ENCODE data around the gene PRR14.
"Not testable (repeated sequence)": the region's sequence is repeated elsewhere in the genome, so short reads cannot be mapped to it uniquely, and the experiment has no call there.

PRR14 gene

DNA sequence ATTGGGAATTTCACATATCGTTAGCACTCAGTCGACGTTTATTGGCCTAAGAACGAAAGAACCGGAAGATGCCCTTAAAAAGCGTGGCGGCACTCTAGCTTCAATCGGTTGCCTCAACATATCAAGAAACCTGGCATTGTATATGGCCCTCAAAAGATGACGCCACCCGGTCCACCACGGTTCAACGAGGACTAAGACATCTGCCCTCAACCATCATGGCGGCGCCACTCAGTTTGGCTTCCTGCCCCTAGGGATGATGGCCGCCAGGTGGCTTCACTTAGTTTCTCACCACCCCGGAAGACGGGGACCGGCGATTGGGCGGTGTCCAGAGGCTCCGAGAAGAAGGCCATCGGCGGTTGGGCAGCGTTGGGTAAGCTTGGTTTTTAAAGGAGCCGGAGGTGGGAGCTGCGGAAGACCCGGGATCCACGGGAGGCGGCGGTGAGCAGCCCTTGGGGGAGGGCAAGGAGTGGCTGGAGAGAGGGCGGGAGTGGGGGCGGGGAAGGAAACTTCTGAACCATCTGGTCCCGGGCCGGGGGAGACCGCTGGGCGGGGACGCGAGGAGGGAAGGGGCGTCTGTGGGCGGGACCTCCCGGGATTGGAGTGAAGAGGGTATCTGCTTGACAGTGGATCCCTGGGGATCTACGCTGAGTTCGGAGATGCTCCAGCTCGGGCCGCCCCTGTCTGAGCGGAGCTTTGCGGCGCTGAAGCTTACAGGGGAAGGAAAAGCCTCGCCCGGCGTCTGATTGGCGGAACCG lies at the start of gene PRR14:
PRR14 (plus strand) TSS at position 592 of the 755 bp plus-strand sequence. CDS start 686 bp downstream, outside the sequence.
- ATAC-seq, result peak; percentile 85 to 86

- ATAC-seq, result no peak
Measured at GRCh38 chr16:30601966-30602365, 48.8 kb upstream of the PRR14 start.

GRCh38 chr16:30602616-30603277 lies 48.0 kb upstream of the PRR14 start:
- no peak for ATAC-seq

DNA sequence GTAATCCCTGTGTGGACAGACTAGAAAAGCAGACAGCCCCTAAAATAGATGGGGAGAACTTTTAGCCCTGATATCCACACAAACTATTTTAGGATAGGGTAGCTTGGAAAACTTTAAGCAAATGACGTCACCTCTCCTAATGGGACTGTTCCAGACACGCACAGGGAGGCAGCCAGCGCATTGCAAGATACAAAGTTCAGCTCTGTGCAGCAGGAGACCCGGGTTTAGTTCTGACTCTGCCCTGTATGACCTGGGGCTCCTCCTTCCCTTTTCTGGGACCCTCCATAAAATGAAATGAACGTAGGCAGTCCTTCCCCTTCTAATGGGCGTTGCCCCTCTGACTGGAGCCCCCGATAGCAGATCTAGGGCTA lies 46.8 kb upstream of the PRR14 start:
- ATAC-seq, result no peak

DNA sequence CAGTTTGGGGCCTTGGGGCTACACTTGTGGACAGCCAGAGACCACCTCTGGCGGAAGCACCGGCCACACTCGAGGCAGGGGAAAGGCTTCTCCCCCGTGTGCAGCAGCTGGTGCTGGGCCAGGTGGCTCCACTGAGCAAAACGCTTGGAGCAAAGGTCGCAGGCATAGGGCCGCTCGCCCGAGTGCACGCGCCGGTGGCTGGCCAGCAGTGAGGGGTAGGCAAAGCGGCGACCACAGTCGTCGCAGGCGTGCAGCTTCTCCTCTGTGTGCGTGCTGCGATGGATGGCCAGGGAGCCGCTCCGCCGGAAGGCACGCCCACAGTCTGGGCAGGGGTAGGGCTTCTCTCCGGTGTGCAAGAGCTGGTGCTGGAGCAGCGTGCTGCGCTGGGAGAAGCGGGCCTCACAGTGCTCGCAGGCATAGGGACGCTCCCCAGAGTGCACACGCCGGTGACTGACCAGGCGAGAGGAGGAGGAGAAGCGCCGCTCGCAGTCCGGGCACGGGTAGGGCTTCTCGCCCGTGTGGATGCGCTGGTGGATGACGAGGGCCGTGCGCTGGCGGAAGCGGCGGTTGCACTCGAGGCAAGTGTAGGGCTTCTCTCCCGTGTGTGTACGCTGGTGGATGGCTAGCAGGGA lies 46.3 kb upstream of the PRR14 start:
- ATAC-seq, result no peak

DNA sequence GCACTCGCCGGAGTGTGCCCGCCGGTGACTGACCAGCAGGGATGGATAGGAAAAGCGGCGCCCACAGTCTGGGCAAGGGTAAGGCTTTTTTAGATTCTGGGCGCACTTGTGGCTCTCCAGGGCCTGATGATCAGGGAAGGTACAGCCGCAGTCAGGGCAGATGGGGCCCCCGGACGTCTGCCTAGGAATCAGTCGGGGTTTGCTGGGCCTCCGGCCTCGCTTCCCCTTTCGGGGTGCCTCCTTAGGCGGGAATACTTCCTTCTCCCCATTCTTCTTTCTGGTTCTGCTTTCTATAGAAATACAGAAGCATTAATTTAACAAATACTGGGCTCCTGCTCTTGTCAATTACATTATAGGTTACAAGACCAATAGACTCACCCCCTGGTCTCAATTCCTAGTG lies 45.6 kb upstream of the PRR14 start:
- no peak for ATAC-seq

DNA sequence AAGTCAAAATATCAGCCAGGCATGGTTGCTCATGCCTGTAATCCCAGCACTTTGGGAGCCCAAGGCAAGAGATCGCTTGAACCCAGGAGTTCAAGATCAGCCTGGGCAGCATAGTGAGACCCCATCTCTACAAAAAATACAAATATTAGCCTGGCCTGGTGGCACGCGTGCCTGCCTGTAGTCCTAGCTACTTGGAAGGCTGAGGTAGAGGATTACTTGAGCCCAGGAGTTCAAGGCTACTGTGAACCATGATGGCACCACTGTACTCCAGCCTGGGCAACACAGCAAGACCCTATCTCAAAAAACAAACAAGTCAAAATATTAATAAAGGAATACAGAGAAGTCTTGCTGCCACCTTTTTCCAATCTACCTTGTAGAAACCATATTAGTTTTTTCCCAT lies 44.8 kb upstream of the PRR14 start:
- ATAC-seq, result no peak

GRCh38 chr16:30609002-30609925 lies 41.5 kb upstream of the PRR14 start:
- ATAC-seq, result peak; percentile 46 to 61

DNA sequence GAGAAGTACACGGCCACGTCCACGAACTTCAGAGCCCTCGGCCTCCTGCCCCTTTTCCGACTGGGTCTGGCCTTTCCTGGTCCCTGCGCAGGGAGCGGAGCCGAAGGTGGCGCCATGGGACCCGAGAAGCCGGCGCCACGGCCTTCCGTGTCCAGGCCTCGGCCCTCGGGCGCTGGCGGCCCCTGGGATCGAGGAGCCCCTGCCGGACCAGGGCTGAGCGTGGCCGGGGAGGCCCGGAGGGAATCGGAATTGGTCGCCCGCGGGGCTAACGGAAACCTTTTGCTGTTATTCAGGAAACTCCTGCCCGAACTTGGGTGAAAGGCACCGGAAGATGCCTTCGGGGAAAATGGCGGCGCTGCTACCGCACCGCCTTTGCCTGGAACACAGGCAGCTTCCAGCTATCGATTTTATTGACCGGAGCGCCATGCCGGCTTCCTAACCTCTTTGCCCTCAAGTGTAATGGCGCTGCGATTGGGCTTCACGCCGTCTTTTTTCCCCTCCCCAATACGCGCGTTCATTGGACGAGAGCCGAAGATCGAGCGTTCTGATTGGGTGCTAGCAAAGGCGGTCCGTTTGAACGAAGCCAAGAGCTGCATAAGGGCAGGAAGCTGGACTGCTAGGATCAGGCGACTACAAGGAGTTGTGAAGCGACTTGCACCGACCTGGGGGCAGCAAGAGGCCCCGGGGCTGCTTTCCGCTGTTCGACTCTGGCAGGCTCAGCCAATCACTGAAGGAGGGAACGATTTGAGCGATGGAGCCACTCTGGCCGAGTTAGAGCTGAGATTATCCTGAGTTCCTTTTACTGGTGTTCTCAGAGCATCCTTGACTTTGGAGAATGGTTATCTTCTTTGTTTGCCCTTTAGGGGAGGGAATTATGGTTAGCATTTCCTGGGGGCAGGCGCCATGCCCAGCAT lies 40.6 kb upstream of the PRR14 start, which contains the start of gene ZNF689:
ZNF689 (minus strand) TSS at position 464 of the 914 bp plus-strand sequence; CDS start at position 116, 348 bp downstream.
- ATAC-seq, result peak; percentile 91 to 94

DNA sequence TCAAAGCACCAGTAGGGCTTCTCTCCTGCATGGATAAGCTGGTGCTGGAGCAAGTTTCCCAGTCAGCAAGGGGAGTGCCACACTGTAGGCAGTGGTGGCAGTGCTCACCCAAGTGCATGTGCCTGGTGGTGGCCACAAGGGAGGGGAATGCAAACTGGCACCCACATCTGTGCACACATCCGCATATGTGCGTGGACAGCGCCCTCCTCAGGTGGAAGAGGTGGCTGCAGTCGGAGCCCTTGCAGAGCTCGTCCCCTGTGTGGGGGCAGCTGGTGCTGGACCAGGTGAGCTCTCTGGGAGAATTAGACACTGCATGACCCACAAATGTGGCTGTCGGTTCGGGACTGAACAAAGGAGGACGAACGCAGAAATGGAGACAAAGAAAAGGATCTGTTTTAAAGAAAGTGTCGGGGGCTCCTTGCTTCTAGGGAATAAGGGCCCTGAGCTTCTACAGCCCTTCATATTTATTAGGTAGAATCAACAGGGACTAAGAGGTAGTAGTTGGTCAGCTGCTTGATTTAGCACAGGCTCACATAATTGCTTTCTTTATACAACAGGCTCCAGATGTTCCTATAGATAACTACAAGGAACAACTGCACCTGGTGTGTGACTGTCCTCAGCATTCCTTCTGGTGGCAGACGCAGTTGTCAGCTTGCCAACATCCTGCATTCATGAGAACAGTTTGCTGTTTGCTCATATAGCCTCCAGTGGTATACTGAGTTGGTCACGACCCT lies 35.2 kb upstream of the PRR14 start:
- peak; percentile 71 to 72 for ATAC-seq

DNA sequence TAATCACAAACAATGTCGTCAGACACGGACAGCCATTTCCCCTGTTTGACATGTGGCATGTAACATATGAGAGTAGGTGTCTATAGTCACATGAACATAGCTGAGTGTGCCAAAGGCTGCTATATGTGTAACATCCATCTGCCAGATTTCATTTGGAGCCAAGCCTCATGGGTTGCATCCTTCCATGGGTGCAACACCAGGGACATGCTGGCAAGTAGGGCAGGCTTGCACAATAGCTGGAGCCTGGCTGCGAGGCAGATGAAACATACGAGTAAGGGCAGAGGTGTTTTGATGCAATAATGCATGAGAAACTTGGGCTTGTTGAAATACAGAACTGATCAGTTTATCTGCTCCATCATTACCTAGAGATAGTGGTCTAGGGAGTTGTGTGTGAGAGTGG lies 31.6 kb upstream of the PRR14 start:
- no peak for ATAC-seq

- no peak for ATAC-seq
Measured at GRCh38 chr16:30619638-30620037, 31.1 kb upstream of the PRR14 start.

DNA sequence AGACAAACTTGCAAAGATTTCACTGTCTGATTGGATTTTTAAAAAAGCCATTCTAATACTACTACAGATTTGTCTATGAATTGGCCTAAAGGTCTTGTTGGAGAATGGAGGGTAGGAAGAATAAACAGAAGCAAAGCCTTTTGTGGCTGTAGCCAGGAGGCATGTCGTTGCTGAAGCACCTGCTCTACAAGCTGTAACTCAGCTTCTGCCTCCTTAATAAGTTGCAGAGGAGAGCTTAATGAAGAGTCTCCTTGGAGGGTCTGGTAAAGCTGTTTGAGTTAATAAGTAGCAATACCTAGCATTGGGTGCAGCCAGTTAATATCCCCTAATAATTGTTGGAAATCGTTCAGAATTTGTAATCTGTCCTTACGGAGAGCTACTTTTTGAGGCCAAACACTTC lies 30.6 kb upstream of the PRR14 start:
- no peak for ATAC-seq

GRCh38 chr16:30621765-30622164 lies 29.0 kb upstream of the PRR14 start:
- no peak for ATAC-seq

GRCh38 chr16:30622455-30623032 lies 28.2 kb upstream of the PRR14 start:
- ATAC-seq, result no peak

DNA sequence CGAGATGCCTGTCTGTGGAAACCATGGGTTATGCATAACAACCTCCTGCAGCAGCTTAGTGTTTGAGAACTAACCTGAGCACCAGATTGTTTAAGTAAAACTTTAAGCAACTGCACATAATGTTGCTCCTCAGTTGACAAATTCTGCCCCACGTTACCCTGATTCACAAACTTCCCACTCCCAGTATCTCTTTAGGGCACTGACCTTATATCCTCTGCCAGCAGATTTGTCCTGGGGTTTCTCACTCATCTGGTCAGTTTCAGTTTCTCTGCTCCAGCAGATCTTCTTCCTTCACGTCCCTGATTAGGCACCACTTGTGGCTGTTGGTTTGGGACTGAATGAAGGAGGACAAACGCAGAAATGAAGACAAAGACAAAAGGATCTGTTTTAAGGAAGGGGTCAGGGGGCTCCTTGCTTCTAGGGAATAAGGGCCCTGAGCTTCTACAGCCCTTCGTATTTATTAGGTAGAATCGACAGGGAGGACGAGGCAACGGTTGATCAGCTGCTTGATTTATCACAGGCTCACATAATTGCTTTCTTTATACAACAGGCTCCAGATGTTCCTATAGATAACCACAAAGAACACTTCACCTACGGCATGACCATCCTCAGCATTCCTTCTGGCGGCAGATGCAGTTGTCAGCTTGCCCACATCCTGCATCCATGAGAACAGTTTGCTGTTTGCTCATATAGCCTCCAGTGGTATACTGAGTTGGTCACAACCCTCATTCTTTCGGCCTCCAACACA lies 27.1 kb upstream of the PRR14 start:
- ATAC-seq, result no peak

GRCh38 chr16:30626236-30626635 lies 24.5 kb upstream of the PRR14 start:
- no peak for ATAC-seq

DNA sequence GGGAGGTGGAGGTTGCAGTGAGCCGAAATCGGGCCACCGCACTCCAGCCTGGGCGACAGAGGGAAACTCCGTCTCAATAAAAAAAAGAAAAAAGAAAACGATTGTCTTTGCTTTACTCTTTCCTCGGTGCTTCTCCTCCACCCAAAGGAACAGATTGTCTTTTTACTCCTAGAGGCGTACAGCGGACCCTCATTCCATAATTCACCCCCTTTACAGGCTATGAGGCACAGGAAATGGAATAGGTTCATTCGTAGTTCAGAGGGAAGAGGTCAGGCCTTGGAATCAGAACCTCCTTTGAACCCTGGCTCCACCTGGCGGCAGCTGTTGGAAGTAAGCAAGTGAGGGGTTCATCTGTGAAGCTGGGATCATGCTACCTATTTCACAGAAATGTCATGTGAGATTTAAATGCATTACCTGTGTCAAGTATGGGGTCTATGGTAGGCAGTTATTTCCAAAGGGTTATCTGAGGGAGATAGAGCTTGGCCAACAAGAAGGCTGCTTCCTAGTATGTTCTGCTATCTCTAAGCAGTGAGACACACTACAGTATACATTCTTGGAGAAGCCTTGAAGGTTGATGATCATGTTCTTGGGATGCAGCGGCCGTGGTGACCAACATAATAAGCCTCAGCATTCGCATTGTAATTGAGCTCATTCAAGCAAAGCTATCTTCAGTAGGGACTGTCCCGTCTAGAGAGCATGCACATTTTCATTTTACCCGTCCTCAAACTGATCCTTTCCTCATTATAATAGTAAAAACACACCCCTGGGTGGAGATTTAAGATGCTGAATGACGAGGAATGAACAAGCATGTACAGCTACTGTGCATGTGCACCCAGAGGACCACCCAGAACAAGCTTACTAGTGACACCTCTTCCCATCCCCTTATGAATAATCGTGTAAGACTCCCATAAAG lies 21.9 kb upstream of the PRR14 start:
- ATAC-seq, result peak; percentile 93 to 95

DNA sequence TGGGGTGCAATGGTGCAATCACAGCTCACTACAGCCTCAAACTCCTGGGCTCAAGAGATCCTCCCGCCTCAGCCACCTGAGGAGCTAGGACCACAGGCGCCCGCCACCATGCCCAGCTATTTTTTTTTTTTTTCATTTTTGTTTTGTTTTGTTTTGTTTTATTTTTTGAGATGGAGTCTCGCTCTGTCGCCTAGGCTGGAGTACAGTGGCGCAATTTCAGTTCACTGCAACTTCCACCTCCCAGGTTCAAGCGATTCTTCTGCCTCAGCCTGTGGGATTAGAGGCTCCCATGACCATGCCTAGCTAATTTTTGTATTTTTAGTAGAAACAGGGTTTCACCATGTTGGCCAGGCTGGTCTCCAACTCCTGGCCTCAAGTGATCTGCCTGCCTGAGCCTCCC lies 18.3 kb upstream of the PRR14 start:
- not testable (repeated sequence) for ATAC-seq

Measured in activated CD4-positive, CD25-positive, alpha-beta regulatory T cell treated with anti-CD3 and anti-CD28 coated beads, Interleukin-2, amount 50 U/mL, for 24 hours (primary cell).